Measurements from ENCODE around the gene DNAJA1.

Gene DNAJA1

GRCh38 chr9:33030285-33030684, 5.2 kb downstream of the DNAJA1 start:
- Histone ChIP-seq H3K27ac (ENCODE audit: low read depth, low read length) (no peak overlapping the region), H3K36me3 (ENCODE audit: insufficient read depth, low read length) (peaks cover 60% of the 10 kb centered on the region), H3K27me3 (ENCODE audit: control insufficient read depth in 1 of 2, insufficient read depth in 2 of 2, low read length in 2 of 2) (no peaks in the 10 kb centered on the region), H3K4me1 (ENCODE audit: insufficient read depth, low read length) (peaks cover 41% of the 10 kb centered on the region), H3K9me3 (ENCODE audit: low read length) (no peaks in the 10 kb centered on the region), H3K9ac (ENCODE audit: low read length) (no peak overlapping the region), H3K4me3 (ENCODE audit: low read depth in 1 of 2, low read length in 2 of 2) (no peak overlapping the region)

- Histone ChIP-seq H3K36me3 (ENCODE audit: insufficient read depth, low read length) (peaks cover 80% of the 10 kb centered on the region), H3K9me3 (ENCODE audit: low read length) (no peaks in the 10 kb centered on the region), H3K4me1 (ENCODE audit: insufficient read depth, low read length) (peaks cover 30% of the 10 kb centered on the region), H3K4me3 (ENCODE audit: low read depth in 1 of 2, low read length in 2 of 2) (no peak overlapping the region), H3K27ac (ENCODE audit: low read depth, low read length) (no peak overlapping the region), H3K9ac (ENCODE audit: low read length) (no peak overlapping the region), H3K27me3 (ENCODE audit: control insufficient read depth in 1 of 2, insufficient read depth in 2 of 2, low read length in 2 of 2) (no peaks in the 10 kb centered on the region)
Measured at GRCh38 chr9:33032292-33032691, 7.2 kb downstream of the DNAJA1 start.

GRCh38 chr9:33032865-33033264, 7.8 kb downstream of the DNAJA1 start:
- H3K27ac ChIP-seq (ENCODE audit: low read depth, low read length) = no peak overlapping the region
- no peaks in the 10 kb centered on the region for H3K9me3 ChIP-seq (ENCODE audit: low read length)
- peaks cover 24% of the 10 kb centered on the region for H3K4me1 ChIP-seq (ENCODE audit: insufficient read depth, low read length)
- peaks cover 84% of the 10 kb centered on the region for H3K36me3 ChIP-seq (ENCODE audit: insufficient read depth, low read length)
- H3K27me3 ChIP-seq (ENCODE audit: control insufficient read depth in 1 of 2, insufficient read depth in 2 of 2, low read length in 2 of 2) = no peaks in the 10 kb centered on the region
- no peak overlapping the region for H3K4me3 ChIP-seq (ENCODE audit: low read depth in 1 of 2, low read length in 2 of 2)
- no peak overlapping the region for H3K9ac ChIP-seq (ENCODE audit: low read length)

GRCh38 chr9:33040792-33041431, 15.8 kb downstream of the DNAJA1 start:
- Histone ChIP-seq H3K9me3 (ENCODE audit: low read length) (no peaks in the 10 kb centered on the region), H3K27me3 (ENCODE audit: control insufficient read depth in 1 of 2, insufficient read depth in 2 of 2, low read length in 2 of 2) (no peaks in the 10 kb centered on the region), H3K4me3 (ENCODE audit: low read depth in 1 of 2, low read length in 2 of 2) (no peak overlapping the region), H3K9ac (ENCODE audit: low read length) (no peak overlapping the region), H3K27ac (ENCODE audit: low read depth, low read length) (no peak overlapping the region), H3K4me1 (ENCODE audit: insufficient read depth, low read length) (peaks cover 8% of the 10 kb centered on the region), H3K36me3 (ENCODE audit: insufficient read depth, low read length) (peaks cover 46% of the 10 kb centered on the region)

GRCh38 chr9:33041432-33042188, 16.5 kb downstream of the DNAJA1 start:
- H3K27ac ChIP-seq (ENCODE audit: low read depth, low read length) = no peak overlapping the region
- no peak overlapping the region for H3K9ac ChIP-seq (ENCODE audit: low read length)
- H3K4me1 ChIP-seq (ENCODE audit: insufficient read depth, low read length) = peaks cover 8% of the 10 kb centered on the region
- no peaks in the 10 kb centered on the region for H3K9me3 ChIP-seq (ENCODE audit: low read length)
- H3K36me3 ChIP-seq (ENCODE audit: insufficient read depth, low read length) = peaks cover 43% of the 10 kb centered on the region
- no peaks in the 10 kb centered on the region for H3K27me3 ChIP-seq (ENCODE audit: control insufficient read depth in 1 of 2, insufficient read depth in 2 of 2, low read length in 2 of 2)
- H3K4me3 ChIP-seq (ENCODE audit: low read depth in 1 of 2, low read length in 2 of 2) = no peak overlapping the region

- Histone ChIP-seq H3K4me1 (ENCODE audit: insufficient read depth, low read length) (peaks cover 8% of the 10 kb centered on the region), H3K36me3 (ENCODE audit: insufficient read depth, low read length) (peaks cover 34% of the 10 kb centered on the region), H3K9me3 (ENCODE audit: low read length) (no peaks in the 10 kb centered on the region), H3K9ac (ENCODE audit: low read length) (no peak overlapping the region), H3K4me3 (ENCODE audit: low read depth in 1 of 2, low read length in 2 of 2) (no peak overlapping the region), H3K27me3 (ENCODE audit: control insufficient read depth in 1 of 2, insufficient read depth in 2 of 2, low read length in 2 of 2) (no peaks in the 10 kb centered on the region), H3K27ac (ENCODE audit: low read depth, low read length) (no peak overlapping the region)
Measured at GRCh38 chr9:33042473-33042872, 17.4 kb downstream of the DNAJA1 start.

- H3K36me3 ChIP-seq (ENCODE audit: insufficient read depth, low read length) = peaks cover 23% of the 10 kb centered on the region
- H3K9ac ChIP-seq (ENCODE audit: low read length) = no peak overlapping the region
- H3K4me1 ChIP-seq (ENCODE audit: insufficient read depth, low read length) = peaks cover 8% of the 10 kb centered on the region
- H3K4me3 ChIP-seq (ENCODE audit: low read depth in 1 of 2, low read length in 2 of 2) = peak overlapping the region; percentile 40 to 73
- H3K27me3 ChIP-seq (ENCODE audit: control insufficient read depth in 1 of 2, insufficient read depth in 2 of 2, low read length in 2 of 2) = no peaks in the 10 kb centered on the region
- peak overlapping the region; percentile 94 for H3K27ac ChIP-seq (ENCODE audit: low read depth, low read length)
- H3K9me3 ChIP-seq (ENCODE audit: low read length) = no peaks in the 10 kb centered on the region
Measured at GRCh38 chr9:33043671-33044070, 18.6 kb downstream of the DNAJA1 start.

- Histone ChIP-seq H3K27me3 (ENCODE audit: control insufficient read depth in 1 of 2, insufficient read depth in 2 of 2, low read length in 2 of 2) (no peaks in the 10 kb centered on the region), H3K4me1 (ENCODE audit: insufficient read depth, low read length) (peaks cover 8% of the 10 kb centered on the region), H3K36me3 (ENCODE audit: insufficient read depth, low read length) (peaks cover 18% of the 10 kb centered on the region), H3K27ac (ENCODE audit: low read depth, low read length) (peak overlapping the region; percentile 94), H3K9ac (ENCODE audit: low read length) (peak overlapping the region; percentile 11), H3K4me3 (ENCODE audit: low read depth in 1 of 2, low read length in 2 of 2) (peak overlapping the region; percentile 40 to 73), H3K9me3 (ENCODE audit: low read length) (no peaks in the 10 kb centered on the region)
Measured at GRCh38 chr9:33044162-33044673, 19.1 kb downstream of the DNAJA1 start.

GRCh38 chr9:33044677-33045282, 19.7 kb downstream of the DNAJA1 start:
- Histone ChIP-seq H3K9me3 (ENCODE audit: low read length) (no peaks in the 10 kb centered on the region), H3K27me3 (ENCODE audit: control insufficient read depth in 1 of 2, insufficient read depth in 2 of 2, low read length in 2 of 2) (no peaks in the 10 kb centered on the region), H3K36me3 (ENCODE audit: insufficient read depth, low read length) (peaks cover 20% of the 10 kb centered on the region), H3K27ac (ENCODE audit: low read depth, low read length) (peak overlapping the region; percentile 94), H3K9ac (ENCODE audit: low read length) (no peak overlapping the region), H3K4me3 (ENCODE audit: low read depth in 1 of 2, low read length in 2 of 2) (peak overlapping the region; percentile 40 to 73), H3K4me1 (ENCODE audit: insufficient read depth, low read length) (peaks cover 8% of the 10 kb centered on the region)

- Histone ChIP-seq H3K9ac (ENCODE audit: low read length) (no peak overlapping the region), H3K4me3 (ENCODE audit: low read depth in 1 of 2, low read length in 2 of 2) (no peak overlapping the region), H3K36me3 (ENCODE audit: insufficient read depth, low read length) (peaks cover 14% of the 10 kb centered on the region), H3K4me1 (ENCODE audit: insufficient read depth, low read length) (peaks cover 8% of the 10 kb centered on the region), H3K27ac (ENCODE audit: low read depth, low read length) (no peak overlapping the region), H3K9me3 (ENCODE audit: low read length) (no peaks in the 10 kb centered on the region), H3K27me3 (ENCODE audit: control insufficient read depth in 1 of 2, insufficient read depth in 2 of 2, low read length in 2 of 2) (no peaks in the 10 kb centered on the region)
Measured at GRCh38 chr9:33046061-33046460, 21.0 kb downstream of the DNAJA1 start.

GRCh38 chr9:33048054-33048465, 23.0 kb downstream of the DNAJA1 start:
- H3K4me1 ChIP-seq (ENCODE audit: insufficient read depth, low read length) = peaks cover 8% of the 10 kb centered on the region
- H3K27ac ChIP-seq (ENCODE audit: low read depth, low read length) = no peak overlapping the region
- no peaks in the 10 kb centered on the region for H3K27me3 ChIP-seq (ENCODE audit: control insufficient read depth in 1 of 2, insufficient read depth in 2 of 2, low read length in 2 of 2)
- H3K9ac ChIP-seq (ENCODE audit: low read length) = no peak overlapping the region
- peaks cover 25% of the 10 kb centered on the region for H3K36me3 ChIP-seq (ENCODE audit: insufficient read depth, low read length)
- no peak overlapping the region for H3K4me3 ChIP-seq (ENCODE audit: low read depth in 1 of 2, low read length in 2 of 2)
- no peaks in the 10 kb centered on the region for H3K9me3 ChIP-seq (ENCODE audit: low read length)

All from muscle layer of colon (tissue), 2 donors.